Caco-2 (cell line): ENCODE data around the gene ANKFN1. TPM values are rescaled to one million over a fixed set of nuclear protein-coding genes. Genes with fewer than 3 reads are reported as not detected.

Source experiments
- BruUV-seq: library from RNA; stranded (reverse); fragments of 400-500 nt; replicated peaks from 2 replicates; lab custom pipeline; 2021; lab: Mats Ljungman, UMichigan
- CTCF ChIA-PET: fragments of 300-600 bp; sonication (Branson Sonifier 250); formaldehyde crosslinking; loops from one replicate; lab custom pipeline; 2022; ENCODE audit warnings: antibody characterized with exemption; lab: Charles Lee
- POLR2A ChIA-PET: fragments of 300-600 bp; sonication (Branson Sonifier 250); formaldehyde crosslinking; loops from one replicate; lab custom pipeline; 2022; ENCODE audit warnings: antibody characterized with exemption; lab: Charles Lee
- DNase-seq, 2 experiments: peaks; one replicate each; pipeline versions ENCODE4 v3.0.0 to v3.0.0-alpha.2; 2020 to 2022
- H3K27me3 ChIP-seq: replicated peaks from 2 replicates; pipeline ENCODE4 v1.6.0; 2011; ENCODE audit warnings: low read length; ENCODE audit not compliant: control insufficient read depth, insufficient read depth
- H3K36me3 ChIP-seq: 2 replicates; pipeline ENCODE4 v1.5.1; 2011; ENCODE audit warnings: low read length; ENCODE audit not compliant: control insufficient read depth, insufficient read depth
- H3K4me1 ChIP-seq: fragments of 250-450 bp; sonication (Bioruptor Pico); 2 replicates; pipeline ENCODE4 v1.5.1; 2020; ENCODE audit warnings: mild to moderate bottlenecking
- H3K4me3 ChIP-seq: 2 replicates; pipeline ENCODE4 v1.5.1; 2011; ENCODE audit warnings: low read depth, mild to moderate bottlenecking, control low read depth, low read length
- H3K9me3 ChIP-seq: fragments of 250-450 bp; sonication (Bioruptor Pico); 2 replicates; pipeline ENCODE4 v1.5.1; 2020; ENCODE audit warnings: mild to moderate bottlenecking, moderate library complexity
- H3K27ac Mint-ChIP-seq: one replicate; pipeline ENCODE4 v1.8.0; 2022; ENCODE audit warnings: mixed read lengths; ENCODE audit not compliant: unreplicated experiment
- H3K27me3 Mint-ChIP-seq: one replicate; pipeline ENCODE4 v1.8.0; 2022; ENCODE audit warnings: mixed read lengths; ENCODE audit not compliant: insufficient read depth, unreplicated experiment
- H3K36me3 Mint-ChIP-seq: one replicate; pipeline ENCODE4 v1.8.0; 2022; ENCODE audit warnings: mild to moderate bottlenecking, mixed read lengths; ENCODE audit not compliant: insufficient read depth, unreplicated experiment
- H3K4me1 Mint-ChIP-seq: one replicate; pipeline ENCODE4 v1.8.0; 2022; ENCODE audit warnings: low read depth, mixed read lengths; ENCODE audit not compliant: unreplicated experiment
- H3K4me3 Mint-ChIP-seq: one replicate; pipeline ENCODE4 v1.8.0; 2022; ENCODE audit warnings: mild to moderate bottlenecking, moderate library complexity, mixed read lengths; ENCODE audit not compliant: unreplicated experiment
- H3K9me3 Mint-ChIP-seq: one replicate; pipeline ENCODE4 v1.8.0; 2022; ENCODE audit warnings: mixed read lengths; ENCODE audit not compliant: unreplicated experiment
- CTCF ChIP-seq, 2 experiments: fragments of 200-600 bp in 1 of 2; IDR thresholded peaks; 1 replicate in 1 of 2; 2 replicates in 1 of 2; pipeline versions ENCODE4 v1.5.1 to v1.8.0; 2011 to 2022; ENCODE audit warnings: antibody characterized with exemption in 1 of 2, control low read depth in 1 of 2, inconsistent platforms in 1 of 2, low read depth in 1 of 2, low read length in 1 of 2, mild to moderate bottlenecking in 1 of 2, moderate library complexity in 1 of 2; ENCODE audit not compliant: insufficient read depth in 1 of 2, severe bottlenecking in 1 of 2, unreplicated experiment in 1 of 2
- intact Hi-C: fragments of 100-400 bp; cut with micrococcal nuclease; formaldehyde crosslinking; loops from one replicate; pipeline ENCODE4 v1.10.0; 2022; ENCODE audit not compliant: unreplicated experiment
- total RNA-seq: library from RNA; stranded (reverse); gene quantifications from 2 replicates; pipeline ENCODE4 v1.2.3, GENCODE V29; 2022

The ANKFN1 gene
- total RNA-seq, 1 experiment from 2014 or later: 0.34 TPM

- no peaks in the 10 kb centered on the region for H3K36me3 ChIP-seq
- Mint-ChIP-seq H3K27ac (no peak overlapping the region), H3K9me3 (no peaks in the 10 kb centered on the region), H3K27me3 (no peaks in the 10 kb centered on the region), H3K4me1 (no peaks in the 10 kb centered on the region), H3K36me3 (no peaks in the 10 kb centered on the region), H3K4me3 (no peak overlapping the region)
- no peak overlapping the region for H3K4me3 ChIP-seq
- no peak for TF ChIP-seq CTCF (IDR thresholded peaks at IDR 0.05; ENCODE audit: insufficient read depth in 1 of 2, low read depth in 1 of 2, low read length in 1 of 2, severe bottlenecking in 1 of 2, unreplicated experiment in 1 of 2)
- ChIA-PET POLR2A (no interaction called here), CTCF (no interaction called here)
- H3K27me3 ChIP-seq: no peaks in the 10 kb centered on the region
- H3K4me1 ChIP-seq: no peaks in the 10 kb centered on the region
- no peak for DNase-seq
- intact Hi-C loops: no loop called here
- no TSS peak for BruUV-seq
- peaks cover 7% of the 10 kb centered on the region; the same call in 1 of the 2 replicates for H3K9me3 ChIP-seq
These were observed 239.0 kb downstream of the ANKFN1 start for GRCh38 chr17:56392321-56392720.

GRCh38 chr17:56393156-56393555 lies 239.9 kb downstream of the ANKFN1 start:
- H3K27me3 ChIP-seq: no peaks in the 10 kb centered on the region
- Mint-ChIP-seq H3K9me3 (no peaks in the 10 kb centered on the region), H3K4me3 (no peak overlapping the region), H3K27me3 (no peaks in the 10 kb centered on the region), H3K4me1 (no peaks in the 10 kb centered on the region), H3K36me3 (no peaks in the 10 kb centered on the region), H3K27ac (no peak overlapping the region)
- no peaks in the 10 kb centered on the region for H3K36me3 ChIP-seq
- H3K9me3 ChIP-seq: peaks cover 7% of the 10 kb centered on the region; the same call in 1 of the 2 replicates
- H3K4me3 ChIP-seq: no peak overlapping the region
- ChIA-PET POLR2A (no interaction called here), CTCF (no interaction called here)
- H3K4me1 ChIP-seq: no peaks in the 10 kb centered on the region
- intact Hi-C loops: no loop called here
- TF ChIP-seq CTCF (IDR thresholded peaks at IDR 0.05; ENCODE audit: insufficient read depth in 1 of 2, low read depth in 1 of 2, low read length in 1 of 2, severe bottlenecking in 1 of 2, unreplicated experiment in 1 of 2): no peak
- DNase-seq: no peak
- BruUV-seq: no TSS peak

- Histone ChIP-seq H3K27me3 (no peaks in the 10 kb centered on the region), H3K4me3 (no peak overlapping the region), H3K36me3 (no peaks in the 10 kb centered on the region), H3K9me3 (0 out of 2 replicates have a peak, but pooled peaks cover 3% of the 10 kb centered on the region), H3K4me1 (no peaks in the 10 kb centered on the region)
- BruUV-seq: no TSS peak
- ChIA-PET POLR2A (no interaction called here), CTCF (no interaction called here)
- no peaks in the 10 kb centered on the region for H3K36me3 Mint-ChIP-seq
- H3K4me1 Mint-ChIP-seq: no peaks in the 10 kb centered on the region
- H3K27ac Mint-ChIP-seq: no peak overlapping the region
- H3K4me3 Mint-ChIP-seq: no peak overlapping the region
- intact Hi-C loops: no loop called here
- DNase-seq: no peak
- no peak for TF ChIP-seq CTCF (IDR thresholded peaks at IDR 0.05; ENCODE audit: insufficient read depth in 1 of 2, low read depth in 1 of 2, low read length in 1 of 2, severe bottlenecking in 1 of 2, unreplicated experiment in 1 of 2)
- H3K9me3 Mint-ChIP-seq: peaks cover 1% of the 10 kb centered on the region
- no peaks in the 10 kb centered on the region for H3K27me3 Mint-ChIP-seq
These were observed 242.5 kb downstream of the ANKFN1 start for GRCh38 chr17:56395787-56396186.
